ENCODE results near the gene TUBG2.

Gene TUBG2

DNA sequence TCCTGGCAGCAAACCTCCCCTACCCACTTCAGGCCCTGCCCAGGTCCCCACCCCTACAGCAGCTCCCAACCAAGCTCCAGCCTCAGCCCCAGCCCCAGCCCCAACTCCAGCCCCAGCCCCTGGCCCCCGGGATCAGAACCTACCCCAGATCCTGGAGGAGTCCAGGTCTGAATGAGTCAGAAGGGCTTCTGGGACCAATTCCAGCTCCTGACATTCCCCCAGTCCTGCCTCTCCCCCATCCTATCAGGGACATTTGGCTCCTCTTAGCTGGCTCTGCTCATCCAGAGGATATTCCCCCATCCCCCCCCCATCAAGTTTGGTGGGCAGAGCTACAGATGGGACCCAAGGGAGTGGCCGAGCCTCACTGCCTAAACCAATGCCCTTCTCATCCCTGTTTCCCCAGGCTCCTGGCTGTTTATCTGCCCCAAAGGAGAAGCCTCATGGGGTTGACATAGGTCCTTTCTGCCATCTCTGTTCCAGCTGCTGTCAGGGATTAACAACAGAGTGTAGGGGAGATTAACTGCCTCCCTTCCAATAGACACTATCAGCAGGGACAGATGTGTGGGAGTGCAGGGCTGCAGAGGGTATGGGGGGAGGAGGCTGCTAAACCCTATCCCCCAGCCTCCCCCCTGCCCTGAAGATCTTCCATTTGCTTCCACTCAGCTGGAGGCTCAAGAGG lies 39.8 kb downstream of the TUBG2 start:
- no peak for DNase-seq (ENCODE audit: low spot score)

DNA sequence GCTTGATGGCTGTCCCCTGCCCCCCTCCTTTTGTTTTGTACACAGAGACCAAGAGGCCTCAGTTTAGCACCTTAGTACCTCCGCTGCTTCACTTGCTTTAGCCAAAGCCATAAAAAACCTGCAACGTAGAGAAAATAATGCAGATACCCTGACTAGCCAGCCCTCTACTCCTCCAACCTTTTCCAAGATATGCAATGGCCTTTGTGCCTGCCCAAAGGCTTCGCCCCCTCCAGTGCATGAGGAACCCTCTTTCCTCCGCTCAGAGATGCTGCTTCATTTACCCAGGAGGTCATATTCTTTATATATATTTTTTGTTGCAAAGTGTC lies 40.3 kb downstream of the TUBG2 start:
- no peak for DNase-seq (ENCODE audit: low spot score)

DNA sequence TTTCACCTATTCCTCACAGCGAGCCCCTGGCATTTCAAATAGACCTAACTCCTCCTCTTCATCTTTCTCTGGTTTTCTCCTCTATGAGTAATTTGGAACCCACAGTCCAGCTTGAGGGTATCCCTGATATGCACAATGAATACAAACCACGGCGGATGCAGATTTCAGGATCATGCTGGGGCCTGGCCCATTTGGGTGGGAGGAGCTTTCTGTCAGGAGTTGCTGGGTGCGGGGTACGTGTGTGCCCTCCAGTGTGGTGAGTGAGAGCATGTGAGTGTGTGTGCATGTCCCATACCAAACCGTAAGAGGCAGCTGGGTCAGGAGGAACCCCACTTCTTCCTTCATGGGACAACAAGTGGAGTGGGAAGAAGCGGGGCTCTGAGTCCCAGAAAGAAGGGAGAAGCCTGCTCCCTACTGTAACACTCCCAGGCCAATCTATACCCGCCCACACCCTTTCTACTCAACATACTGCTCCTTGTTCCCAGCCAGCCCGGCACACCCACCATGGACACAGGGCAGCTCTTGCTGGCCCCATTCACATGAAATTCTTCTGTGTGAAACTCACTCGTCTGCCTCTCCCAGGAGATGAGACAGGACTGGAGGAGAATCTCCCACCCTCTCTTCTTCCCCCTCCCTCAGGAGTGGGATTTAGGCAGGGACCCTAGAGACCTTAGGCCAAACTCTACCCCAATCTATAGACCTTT lies 41.7 kb downstream of the TUBG2 start:
- DNase-seq (ENCODE audit: low spot score): no peak

DNA sequence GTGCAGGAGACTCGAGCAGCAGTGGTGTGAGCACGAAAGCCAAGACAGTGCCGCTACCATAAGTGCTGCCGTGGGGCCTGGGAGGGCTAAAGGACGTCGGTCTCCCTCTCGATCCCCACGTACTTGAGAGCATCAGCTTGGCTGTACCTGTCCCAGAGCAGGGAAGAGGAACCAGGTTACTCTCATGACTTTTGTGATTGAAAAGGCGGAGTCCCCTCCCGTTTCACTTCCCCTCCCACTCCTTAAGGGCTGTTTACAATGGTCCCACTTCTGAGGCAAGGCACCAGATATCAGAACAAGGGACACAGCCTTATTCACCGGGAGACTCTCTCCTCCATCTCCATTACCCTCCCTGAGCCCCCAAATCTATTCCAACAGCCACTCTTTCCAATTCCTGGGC lies 43.4 kb downstream of the TUBG2 start:
- DNase-seq (ENCODE audit: low spot score): no peak

DNA sequence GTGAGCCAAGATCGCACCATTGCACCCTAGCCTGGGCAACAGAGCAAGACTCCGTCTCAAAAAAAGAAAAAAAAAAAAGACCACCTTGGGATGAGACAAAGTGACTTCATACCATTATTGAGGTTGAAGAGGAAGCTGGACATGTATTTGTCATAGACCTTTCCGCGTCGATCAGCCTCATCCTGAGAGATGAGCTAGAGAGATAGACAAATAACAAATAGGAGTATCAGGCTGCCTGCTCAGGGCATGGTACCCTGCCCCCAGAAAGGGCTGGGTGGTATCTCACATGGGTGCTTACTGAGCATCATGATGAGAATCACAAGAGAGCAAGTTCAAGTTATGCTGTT lies 45.4 kb downstream of the TUBG2 start:
- DNase-seq (ENCODE audit: low spot score): no peak

DNA sequence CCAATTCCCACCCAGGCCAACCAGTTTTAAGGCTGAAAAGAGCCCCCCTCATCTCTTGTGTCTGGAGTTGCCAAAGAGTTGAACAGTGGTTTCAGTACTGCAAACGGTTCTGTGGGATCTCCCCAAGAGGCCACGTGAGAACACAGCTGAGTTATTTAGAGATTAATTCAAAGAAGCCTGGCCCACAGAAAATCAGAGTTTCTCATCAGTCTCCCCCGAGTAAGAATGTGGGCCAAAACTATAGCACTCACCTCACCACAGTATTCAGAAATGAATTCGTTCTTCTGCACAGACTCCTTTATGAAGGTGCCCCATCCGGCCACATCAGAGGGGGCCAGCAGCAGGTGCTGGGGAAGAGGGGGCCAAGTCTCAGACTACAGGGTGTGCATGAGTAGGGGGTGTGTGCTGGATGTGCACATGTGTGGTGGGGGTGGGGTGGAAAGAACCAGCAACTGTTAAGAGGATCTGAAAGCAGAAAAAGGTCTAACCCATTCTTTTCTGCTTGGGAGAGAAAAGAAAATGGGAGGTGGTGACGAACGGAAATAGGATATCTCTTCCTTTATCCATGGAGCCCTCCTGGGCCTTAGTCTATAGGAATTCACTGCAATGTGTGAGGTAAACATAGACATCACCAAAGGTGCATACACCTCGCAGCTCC lies 45.9 kb downstream of the TUBG2 start:
- no peak for DNase-seq (ENCODE audit: low spot score)

DNA sequence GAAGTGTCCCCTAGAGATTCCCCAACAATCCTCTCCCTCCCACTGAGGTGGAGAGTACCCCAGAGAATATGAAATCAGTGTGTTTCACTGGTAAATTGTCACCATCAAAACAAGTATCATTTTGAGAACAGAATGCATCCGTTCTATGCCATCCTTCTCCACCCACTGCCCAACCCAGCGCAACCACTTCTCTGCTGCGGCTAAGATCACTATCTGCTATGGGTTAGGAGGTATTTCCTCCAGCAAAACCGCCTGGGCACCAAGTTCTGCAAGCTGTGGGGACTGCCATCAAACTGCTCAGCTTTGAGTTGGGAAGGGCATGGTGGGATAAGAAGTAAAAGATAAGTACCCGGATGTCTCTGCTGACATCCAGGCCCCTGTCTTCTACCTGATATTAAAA lies 47.6 kb downstream of the TUBG2 start:
- DNase-seq (ENCODE audit: low spot score): peak; percentile 48

DNA sequence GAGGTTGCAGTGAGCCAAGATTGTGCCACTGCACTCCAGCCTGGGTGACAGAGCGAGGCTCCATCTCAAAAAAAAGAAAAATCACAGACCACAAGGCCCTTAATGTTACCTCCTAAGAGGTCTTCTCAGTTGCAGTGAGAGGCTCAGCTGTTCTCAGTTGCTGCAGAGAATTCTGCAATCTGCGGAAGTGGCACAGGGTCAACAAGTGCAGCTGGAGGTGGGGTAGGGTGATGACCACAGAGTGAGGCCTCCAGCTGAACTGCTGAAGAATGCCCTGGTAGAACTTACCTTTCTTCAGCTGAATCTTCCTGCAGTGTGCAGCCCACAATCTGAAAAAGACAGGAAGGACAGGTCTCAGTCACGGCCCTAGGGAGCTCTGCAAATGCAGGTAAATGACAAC lies 49.5 kb downstream of the TUBG2 start:
- no peak for DNase-seq (ENCODE audit: low spot score)

DNA sequence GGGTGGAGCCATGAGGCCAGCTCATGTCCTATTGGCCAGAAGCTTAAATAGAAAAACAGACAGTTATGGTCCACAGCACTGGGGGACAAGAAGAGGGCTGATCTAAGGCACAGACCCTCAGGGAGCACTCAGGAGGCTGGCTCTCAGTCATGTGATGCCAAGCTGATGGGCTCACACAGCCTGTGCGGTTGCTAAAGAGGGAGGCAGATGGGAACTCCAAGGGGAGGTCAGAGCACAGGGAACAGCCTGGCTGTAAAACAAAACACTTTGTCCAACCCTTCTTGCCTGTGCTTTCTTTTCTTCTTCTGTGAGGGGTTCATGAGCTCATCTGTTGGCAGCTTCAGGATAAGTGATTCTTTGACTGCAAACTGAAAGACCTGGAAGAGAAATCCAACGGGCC lies 50.5 kb downstream of the TUBG2 start:
- no peak for DNase-seq (ENCODE audit: low spot score)
